ENCODE measurements around the gene LMO3. TPM values are rescaled to one million over a fixed set of nuclear protein-coding genes. Genes with fewer than 3 reads are reported as not detected.

LMO3 gene
- total RNA-seq, 4 donors from 2014 or later = 12.4 to 26.6 (median 21.6) TPM

- no peak for DNase-seq (ENCODE audit: low spot score in 2 of 2)
- no peak overlapping the region for H3K4me3 ChIP-seq
- no peaks in the 10 kb centered on the region for H3K4me1 ChIP-seq
- no peaks in the 10 kb centered on the region for H3K36me3 ChIP-seq
- TF ChIP-seq CTCF (IDR thresholded peaks at IDR 0.05) = no peak
- no peak for TF ChIP-seq POLR2A (IDR thresholded peaks at IDR 0.05)
- TF ChIP-seq EP300 (IDR thresholded peaks at IDR 0.05) = no peak
- no peaks in the 10 kb centered on the region for H3K27me3 ChIP-seq
- WGBS, 2 donors = 79 to 80% methylated on average over 1 of the region's 1 CpG
- no peaks in the 10 kb centered on the region for H3K9me3 ChIP-seq
- no peak overlapping the region for H3K27ac ChIP-seq
Observed at GRCh38 chr12:16524378-16524777, 81.6 kb downstream of the LMO3 start.

GRCh38 chr12:16523951-16524331 lies 82.0 kb downstream of the LMO3 start:
- no peak overlapping the region for H3K27ac ChIP-seq
- TF ChIP-seq EP300 (IDR thresholded peaks at IDR 0.05) = no peak
- H3K36me3 ChIP-seq = no peaks in the 10 kb centered on the region
- H3K27me3 ChIP-seq = no peaks in the 10 kb centered on the region
- no peaks in the 10 kb centered on the region for H3K9me3 ChIP-seq
- H3K4me1 ChIP-seq = no peaks in the 10 kb centered on the region
- no peak overlapping the region for H3K4me3 ChIP-seq
- no peak for DNase-seq (ENCODE audit: low spot score in 2 of 2)

- no peak overlapping the region for H3K27ac ChIP-seq
- H3K4me3 ChIP-seq = no peak overlapping the region
- no peak for DNase-seq (ENCODE audit: low spot score in 2 of 2)
- no peaks in the 10 kb centered on the region for H3K4me1 ChIP-seq
- 58 to 61% methylated on average over 5 of the region's 5 CpGs for WGBS, 2 donors
- TF ChIP-seq CTCF (IDR thresholded peaks at IDR 0.05) (no peak), EP300 (IDR thresholded peaks at IDR 0.05) (no peak), POLR2A (IDR thresholded peaks at IDR 0.05) (no peak)
- H3K9me3 ChIP-seq = no peaks in the 10 kb centered on the region
- no peaks in the 10 kb centered on the region for H3K27me3 ChIP-seq
- no peaks in the 10 kb centered on the region for H3K36me3 ChIP-seq
Observed at GRCh38 chr12:16523284-16523950, 82.5 kb downstream of the LMO3 start.

- Histone ChIP-seq H3K4me3 (no peak overlapping the region), H3K27ac (no peak overlapping the region), H3K36me3 (no peaks in the 10 kb centered on the region), H3K9me3 (no peaks in the 10 kb centered on the region), H3K4me1 (no peaks in the 10 kb centered on the region), H3K27me3 (no peaks in the 10 kb centered on the region)
- no peak for DNase-seq (ENCODE audit: low spot score in 2 of 2)
- WGBS, 2 donors = 86 to 90% methylated on average over 6 of the region's 6 CpGs
- no peak for TF ChIP-seq POLR2A (IDR thresholded peaks at IDR 0.05)
- TF ChIP-seq EP300 (IDR thresholded peaks at IDR 0.05) = no peak
- TF ChIP-seq CTCF (IDR thresholded peaks at IDR 0.05) = no peak
Observed at GRCh38 chr12:16520328-16520727, 85.6 kb downstream of the LMO3 start.

- DNase-seq (ENCODE audit: low spot score in 2 of 2) = no peak
- H3K36me3 ChIP-seq = no peaks in the 10 kb centered on the region
- H3K27ac ChIP-seq = no peak overlapping the region
- H3K27me3 ChIP-seq = no peaks in the 10 kb centered on the region
- H3K4me3 ChIP-seq = no peak overlapping the region
- no peaks in the 10 kb centered on the region for H3K4me1 ChIP-seq
- WGBS, 2 donors = 94 to 98% methylated on average over 3 of the region's 3 CpGs
- TF ChIP-seq EP300 (IDR thresholded peaks at IDR 0.05) = no peak
- no peak for TF ChIP-seq POLR2A (IDR thresholded peaks at IDR 0.05)
- TF ChIP-seq CTCF (IDR thresholded peaks at IDR 0.05) = no peak
- no peaks in the 10 kb centered on the region for H3K9me3 ChIP-seq
Observed at GRCh38 chr12:16515666-16516065, 90.3 kb downstream of the LMO3 start.

GRCh38 chr12:16513231-16513630 lies 92.7 kb downstream of the LMO3 start:
- TF ChIP-seq CTCF (IDR thresholded peaks at IDR 0.05) (no peak), EP300 (IDR thresholded peaks at IDR 0.05) (no peak), POLR2A (IDR thresholded peaks at IDR 0.05) (no peak)
- no peak overlapping the region for H3K27ac ChIP-seq
- no peaks in the 10 kb centered on the region for H3K36me3 ChIP-seq
- no peak for DNase-seq (ENCODE audit: low spot score in 2 of 2)
- no peak overlapping the region for H3K4me3 ChIP-seq
- WGBS, 2 donors = 91 to 96% methylated on average over 15 of the region's 15 CpGs
- H3K27me3 ChIP-seq = no peaks in the 10 kb centered on the region
- no peaks in the 10 kb centered on the region for H3K4me1 ChIP-seq
- H3K9me3 ChIP-seq = no peaks in the 10 kb centered on the region

All from tibial nerve (tissue), 4 donors.